Cardiac fibroblast (primary cell): ENCODE data around the gene B4GALT3.

Source experiments
- DNase-seq, 2 donors: peaks; one replicate each; pipeline versions ENCODE4 v3.0.0 to v3.0.0-alpha.2; 2010; ENCODE audit warnings: low read depth in 2 of 2
- H3K4me3 ChIP-seq, 2 donors: replicated peaks in 1 of 2; 1 replicate in 1 of 2; 2 replicates in 1 of 2; pipeline ENCODE4 v1.5.1; 2011; ENCODE audit warnings: low read depth in 2 of 2, low read length in 2 of 2, mild to moderate bottlenecking in 2 of 2, moderate library complexity in 1 of 2
- TF ChIP-seq, protein P1 (sequence below): IDR thresholded peaks from one replicate; pipeline ENCODE4 v1.5.1; 2011; ENCODE audit warnings: low read depth, mild to moderate bottlenecking, low read length, inconsistent platforms

The B4GALT3 gene

DNA sequence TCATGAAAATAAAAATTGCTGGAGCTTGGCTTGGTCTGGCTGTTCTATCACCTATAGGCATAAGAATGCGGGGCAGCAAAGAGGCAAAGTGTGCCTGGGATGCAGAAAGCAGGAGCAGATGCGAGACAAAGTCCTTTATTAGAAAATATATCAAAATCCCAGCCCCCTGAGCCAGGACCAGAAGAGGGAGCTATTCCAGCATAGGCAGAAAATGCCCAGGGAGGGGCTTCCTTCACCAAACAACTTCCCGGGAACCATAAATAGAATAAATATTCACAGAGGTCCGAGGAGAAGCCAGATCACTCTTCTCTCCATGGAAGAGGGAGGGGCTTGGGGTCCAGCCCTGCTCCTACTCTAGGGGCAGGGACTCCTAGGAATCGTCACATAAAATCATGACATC is 6.1 kb downstream of the B4GALT3 start:
- TF ChIP-seq, protein P1, sequence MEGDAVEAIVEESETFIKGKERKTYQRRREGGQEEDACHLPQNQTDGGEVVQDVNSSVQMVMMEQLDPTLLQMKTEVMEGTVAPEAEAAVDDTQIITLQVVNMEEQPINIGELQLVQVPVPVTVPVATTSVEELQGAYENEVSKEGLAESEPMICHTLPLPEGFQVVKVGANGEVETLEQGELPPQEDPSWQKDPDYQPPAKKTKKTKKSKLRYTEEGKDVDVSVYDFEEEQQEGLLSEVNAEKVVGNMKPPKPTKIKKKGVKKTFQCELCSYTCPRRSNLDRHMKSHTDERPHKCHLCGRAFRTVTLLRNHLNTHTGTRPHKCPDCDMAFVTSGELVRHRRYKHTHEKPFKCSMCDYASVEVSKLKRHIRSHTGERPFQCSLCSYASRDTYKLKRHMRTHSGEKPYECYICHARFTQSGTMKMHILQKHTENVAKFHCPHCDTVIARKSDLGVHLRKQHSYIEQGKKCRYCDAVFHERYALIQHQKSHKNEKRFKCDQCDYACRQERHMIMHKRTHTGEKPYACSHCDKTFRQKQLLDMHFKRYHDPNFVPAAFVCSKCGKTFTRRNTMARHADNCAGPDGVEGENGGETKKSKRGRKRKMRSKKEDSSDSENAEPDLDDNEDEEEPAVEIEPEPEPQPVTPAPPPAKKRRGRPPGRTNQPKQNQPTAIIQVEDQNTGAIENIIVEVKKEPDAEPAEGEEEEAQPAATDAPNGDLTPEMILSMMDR: peak; percentile 30
- no peak overlapping the region for H3K4me3 ChIP-seq
- DNase-seq: peak in 1 of 2 donors; percentile 16

DNA sequence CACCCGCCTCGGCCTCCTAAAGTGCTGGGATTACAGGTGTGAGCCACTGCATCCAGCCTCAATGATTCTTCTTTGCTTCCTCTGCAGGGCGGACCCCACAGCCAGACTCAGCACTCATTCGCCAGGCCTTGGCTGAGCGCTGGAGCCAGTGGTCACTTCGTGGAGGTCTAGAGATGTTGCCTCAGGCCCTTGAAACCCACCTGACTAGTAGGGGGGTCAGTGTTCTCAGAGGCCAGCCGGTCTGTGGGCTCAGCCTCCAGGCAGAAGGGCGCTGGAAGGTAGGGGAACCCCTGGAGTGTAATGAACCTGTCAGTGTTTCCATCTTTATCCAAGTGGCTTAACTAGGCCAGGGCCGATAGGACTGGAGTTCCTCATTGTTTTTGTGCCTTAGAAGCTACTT is 8.4 kb downstream of the B4GALT3 start:
- TF ChIP-seq, protein P1: no peak
- no peak for DNase-seq
- no peak overlapping the region for H3K4me3 ChIP-seq

DNA sequence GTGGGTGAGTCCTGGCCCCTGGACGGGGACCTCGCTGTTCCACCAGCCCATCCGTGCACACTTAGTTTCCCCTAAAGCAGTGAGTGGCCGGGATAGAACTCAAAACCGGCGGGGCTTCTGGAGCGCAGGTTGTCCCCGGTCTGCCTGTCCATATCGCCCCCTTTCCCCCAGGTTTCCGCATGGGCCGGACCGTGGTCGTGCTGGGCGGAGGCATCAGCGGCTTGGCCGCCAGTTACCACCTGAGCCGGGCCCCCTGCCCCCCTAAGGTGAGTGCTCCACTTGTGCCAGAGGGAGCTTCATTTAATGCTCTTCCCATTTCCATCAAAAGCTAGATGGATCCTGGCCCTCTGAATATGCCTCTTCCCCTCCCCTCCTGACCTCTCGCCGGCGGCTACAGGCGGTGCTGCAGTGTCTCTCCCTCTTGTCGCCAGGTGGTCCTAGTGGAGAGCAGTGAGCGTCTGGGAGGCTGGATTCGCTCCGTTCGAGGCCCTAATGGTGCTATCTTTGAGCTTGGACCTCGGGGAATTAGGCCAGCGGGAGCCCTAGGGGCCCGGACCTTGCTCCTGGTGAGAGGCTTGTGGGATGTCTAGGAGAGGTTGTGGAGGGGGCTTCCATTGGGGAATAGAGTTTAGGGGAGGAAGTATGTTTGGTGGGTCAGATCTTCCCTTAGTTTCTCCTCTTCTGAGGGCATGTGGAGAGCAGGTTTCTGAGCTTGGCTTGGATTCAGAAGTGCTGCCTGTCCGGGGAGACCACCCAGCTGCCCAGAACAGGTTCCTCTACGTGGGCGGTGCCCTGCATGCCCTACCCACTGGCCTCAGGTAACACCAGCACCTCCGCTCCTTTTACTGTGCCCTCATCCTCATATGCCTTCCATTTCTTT is 10.4 kb downstream of the B4GALT3 start:
- TF ChIP-seq, protein P1: no peak
- H3K4me3 ChIP-seq: peak overlapping the region; percentile 77 to 79
- no peak for DNase-seq

DNA sequence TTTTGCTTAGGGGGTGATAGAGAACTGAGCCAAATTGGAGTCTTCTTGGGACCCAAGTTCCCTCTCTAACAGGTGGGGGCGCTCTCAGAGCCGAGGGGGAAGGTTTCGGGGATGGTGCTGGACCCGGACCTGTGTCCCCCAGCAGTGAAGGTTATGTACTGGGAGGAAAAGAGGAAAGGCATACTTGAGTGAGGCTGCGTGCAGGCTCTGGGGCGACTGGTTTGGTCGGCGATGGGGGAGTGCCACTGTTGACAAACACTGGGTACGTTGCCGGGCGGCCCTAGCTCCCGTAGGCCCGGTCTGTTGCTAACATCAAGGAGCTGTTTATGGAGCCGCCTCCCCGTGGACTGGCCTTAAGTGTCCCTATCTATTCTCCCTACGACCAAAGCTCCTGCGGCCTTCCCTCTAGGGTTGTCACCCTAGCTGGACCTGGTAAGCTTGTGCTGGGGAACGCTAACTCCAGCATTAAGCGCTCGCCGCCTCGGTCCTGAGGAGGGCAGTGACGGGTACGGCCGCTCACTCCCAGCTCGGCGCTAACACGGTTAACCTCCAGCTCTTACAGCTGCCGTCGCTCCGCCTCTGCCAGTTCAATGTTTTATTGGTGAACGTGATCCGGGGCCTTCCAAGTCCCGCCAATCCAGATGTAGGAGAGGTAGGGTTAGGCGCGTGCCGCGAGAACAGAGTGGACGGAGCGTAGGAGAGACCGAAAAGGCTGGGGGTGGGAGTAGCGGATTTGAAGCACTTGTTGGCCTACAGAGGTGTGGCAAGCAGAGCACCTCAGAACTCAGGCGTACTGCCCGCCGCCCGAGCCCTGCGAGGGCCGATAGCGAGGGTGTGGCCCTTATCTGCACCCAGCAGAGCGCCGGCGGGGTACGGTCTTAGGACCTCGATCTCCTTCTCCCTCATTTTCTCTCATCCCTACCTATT is 11.3 kb downstream of the B4GALT3 start, which contains the start of gene PPOX:
PPOX (plus strand) TSS at position 685 of the 927 bp plus-strand sequence. CDS start 422 bp downstream, outside the sequence.
- H3K4me3 ChIP-seq: peak within 1 kb of the TSS; percentile 77 to 79
- TF ChIP-seq, protein P1: peak; percentile 56
- DNase-seq: peak; percentile 99

DNA sequence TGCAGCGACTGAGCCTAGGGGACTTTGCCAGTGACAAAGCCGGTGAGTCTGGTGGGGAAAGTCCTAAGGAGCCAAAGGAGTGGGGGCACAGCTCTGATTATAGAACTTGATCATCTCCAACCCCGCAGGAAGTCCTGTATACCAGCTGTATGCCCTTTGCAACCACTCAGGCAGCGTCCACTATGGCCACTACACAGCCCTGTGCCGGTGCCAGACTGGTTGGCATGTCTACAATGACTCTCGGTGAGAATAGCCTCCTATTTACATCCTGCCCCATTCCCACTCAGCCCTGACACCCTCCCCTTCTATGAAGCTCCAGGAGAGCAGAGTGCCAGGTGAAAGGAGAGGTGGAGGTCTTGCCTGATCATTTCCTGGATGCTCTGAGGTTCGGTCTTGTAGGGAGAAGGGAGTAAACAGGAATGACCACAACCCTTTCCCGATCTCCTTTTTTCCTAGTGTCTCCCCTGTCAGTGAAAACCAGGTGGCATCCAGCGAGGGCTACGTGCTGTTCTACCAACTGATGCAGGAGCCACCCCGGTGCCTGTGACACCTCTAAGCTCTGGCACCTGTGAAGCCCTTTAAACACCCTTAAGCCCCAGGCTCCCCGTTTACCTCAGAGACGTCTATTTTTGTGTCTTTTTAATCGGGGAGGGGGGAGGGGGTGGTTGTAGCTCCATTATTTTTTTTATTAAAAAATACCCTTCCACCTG is 12.3 kb downstream of the B4GALT3 start:
- H3K4me3 ChIP-seq: peak overlapping the region; percentile 77 to 79
- TF ChIP-seq, protein P1: no peak
- DNase-seq: no peak

DNA sequence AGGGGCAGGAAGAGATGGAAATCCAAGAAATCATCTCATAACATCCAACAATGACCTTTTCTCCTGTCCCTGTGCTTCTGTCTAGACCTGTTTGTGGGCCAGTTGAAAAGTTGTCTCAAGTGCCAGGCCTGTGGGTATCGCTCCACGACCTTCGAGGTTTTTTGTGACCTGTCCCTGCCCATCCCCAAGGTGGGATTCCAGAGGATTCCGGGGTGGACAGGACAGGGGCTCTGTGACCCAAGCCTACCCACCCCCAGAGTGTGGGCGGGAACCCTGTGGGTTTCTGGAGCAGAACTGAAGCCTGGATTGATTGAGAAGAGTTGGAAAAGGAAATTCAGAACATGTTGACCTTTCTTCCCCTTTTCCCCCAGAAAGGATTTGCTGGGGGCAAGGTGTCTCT is 13.5 kb downstream of the B4GALT3 start:
- DNase-seq: no peak
- TF ChIP-seq, protein P1: no peak
- H3K4me3 ChIP-seq: no peak overlapping the region
